Stimulated activated CD8-positive, alpha-beta memory T cell treated with anti-CD3 and anti-CD28 coated beads, Interleukin-2, amount 100 ng/mL, for 48 hours (primary cell): ENCODE data around the gene CCDC157.
A peak's percentile ranks its signal among the peaks of the same experiment; 100 is the strongest.

Experiments
- DNase-seq, 2 donors: peaks; one replicate each; pipeline ENCODE4 v3.0.0-alpha.2; 2020; ENCODE audit warnings: low read depth in 2 of 2

CCDC157 gene

DNA sequence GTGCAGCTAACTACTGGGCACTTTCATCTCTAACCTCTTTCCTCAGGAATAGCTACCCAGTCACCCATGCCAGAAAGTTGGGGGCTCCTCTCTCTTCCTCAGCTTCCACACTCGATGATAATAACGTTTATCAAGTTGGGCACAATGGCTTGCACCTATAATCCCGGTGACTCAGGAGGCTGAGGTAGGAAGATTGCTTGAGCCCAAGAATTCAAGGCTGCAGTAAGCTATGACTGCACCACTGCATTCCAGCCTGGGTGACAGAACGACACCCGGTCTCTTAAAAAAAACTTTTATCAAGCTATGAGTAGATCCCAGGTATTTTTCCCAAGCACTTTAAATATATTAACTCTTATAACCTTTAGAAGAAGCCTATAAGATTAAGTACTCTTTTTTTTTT lies 2.2 kb upstream of the CCDC157 start:
- DNase-seq: no peak

DNA sequence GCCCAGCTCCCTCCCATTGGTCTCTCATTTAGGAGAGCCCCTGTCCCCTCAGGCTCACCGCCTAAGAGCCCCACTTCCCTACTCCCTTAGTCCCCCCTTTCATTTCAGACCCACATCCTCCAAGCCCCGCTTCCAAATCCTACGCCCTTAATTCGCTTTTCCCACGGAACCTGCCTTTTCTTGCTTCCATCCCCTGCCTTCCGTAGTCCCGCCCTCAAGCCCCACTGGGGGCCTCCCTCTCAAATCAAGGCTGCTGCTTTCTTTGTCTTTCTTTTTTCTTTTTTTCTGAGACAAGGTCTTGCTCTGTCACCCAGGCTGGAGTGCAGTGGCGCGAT lies 396 bp downstream of the CCDC157 start:
- DNase-seq: no peak

DNA sequence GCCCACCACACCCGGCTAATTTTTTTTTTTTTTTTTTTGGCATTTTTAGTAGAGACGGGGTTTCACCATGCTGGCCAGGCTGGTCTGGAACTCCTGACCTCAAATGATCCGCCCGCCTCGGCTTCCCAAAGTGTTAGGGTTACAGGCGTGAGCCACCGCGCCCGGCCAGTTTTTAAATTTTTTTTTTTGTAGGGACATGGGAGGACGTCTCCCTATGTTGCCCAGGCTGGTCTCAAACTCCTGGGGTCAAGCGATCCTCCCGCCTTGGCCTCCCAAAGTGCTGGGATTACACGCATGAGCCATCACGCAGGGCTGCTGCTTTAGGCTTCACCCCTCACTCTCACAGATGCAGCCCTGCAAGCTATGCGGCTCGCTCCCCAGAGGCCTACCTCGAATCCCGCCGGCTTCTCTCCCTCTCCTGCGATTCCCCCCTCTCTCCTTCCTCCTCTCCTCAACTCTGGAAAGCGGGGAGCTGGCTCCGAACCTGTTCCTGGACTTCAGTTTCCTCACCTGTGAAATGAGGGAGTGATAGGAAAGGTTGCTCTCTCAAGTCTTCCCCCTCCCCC lies 926 bp downstream of the CCDC157 start:
- no peak for DNase-seq

DNA sequence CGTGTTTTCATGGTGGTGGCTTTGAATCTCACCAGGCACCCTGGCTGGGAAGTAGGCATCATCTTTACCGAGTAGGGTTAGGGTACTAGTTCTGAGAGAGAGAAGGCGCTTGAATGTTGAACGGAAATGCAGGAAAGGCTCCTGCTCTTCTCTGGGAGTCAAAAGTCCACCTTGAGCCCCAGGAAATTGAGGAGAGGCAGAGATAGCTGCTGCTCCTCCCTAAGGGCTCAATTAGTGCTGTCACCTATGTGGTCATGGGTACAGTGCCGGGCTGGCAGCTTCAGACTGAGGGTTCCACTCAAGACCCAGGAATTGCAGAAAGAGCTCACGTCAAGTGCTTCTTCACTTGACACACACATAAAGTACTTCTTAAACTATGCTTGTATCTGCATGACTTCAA lies 1.7 kb downstream of the CCDC157 start:
- DNase-seq: no peak

DNA sequence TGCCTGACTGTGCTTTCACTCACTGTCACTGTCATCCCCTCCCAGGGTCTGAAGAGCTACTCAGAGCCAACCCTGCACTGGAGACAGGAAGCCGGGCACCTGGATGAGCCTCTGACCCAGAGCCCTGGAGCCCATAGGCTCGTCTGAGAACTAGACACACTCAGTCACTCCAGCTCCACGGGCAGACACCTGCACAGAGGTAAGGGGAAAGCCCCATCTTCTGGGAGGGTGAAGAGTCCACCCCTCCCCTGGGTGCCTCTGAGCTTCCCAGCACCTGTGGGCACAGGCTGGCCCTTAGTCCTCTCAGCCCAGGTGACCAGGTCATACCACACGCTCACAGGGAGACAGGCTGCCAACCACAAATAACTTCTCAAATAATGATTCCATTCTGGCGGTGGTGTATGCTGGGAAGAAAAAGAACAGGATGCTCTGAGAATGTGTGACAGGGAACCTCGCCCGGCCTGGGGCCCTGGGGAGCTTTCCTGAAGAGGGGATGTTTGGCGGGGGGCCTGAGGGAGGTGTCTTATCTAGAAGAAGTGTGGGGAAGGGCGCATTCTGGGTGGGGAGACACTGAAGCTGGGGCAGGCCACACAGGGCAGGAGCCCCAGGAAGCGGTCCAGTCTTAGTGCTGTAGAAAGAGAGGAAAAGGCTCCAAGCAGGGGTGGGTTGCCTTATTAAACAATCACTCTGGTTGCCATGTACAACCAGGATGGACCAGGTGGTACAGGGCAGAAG lies 5.3 kb downstream of the CCDC157 start:
- DNase-seq: no peak

DNA sequence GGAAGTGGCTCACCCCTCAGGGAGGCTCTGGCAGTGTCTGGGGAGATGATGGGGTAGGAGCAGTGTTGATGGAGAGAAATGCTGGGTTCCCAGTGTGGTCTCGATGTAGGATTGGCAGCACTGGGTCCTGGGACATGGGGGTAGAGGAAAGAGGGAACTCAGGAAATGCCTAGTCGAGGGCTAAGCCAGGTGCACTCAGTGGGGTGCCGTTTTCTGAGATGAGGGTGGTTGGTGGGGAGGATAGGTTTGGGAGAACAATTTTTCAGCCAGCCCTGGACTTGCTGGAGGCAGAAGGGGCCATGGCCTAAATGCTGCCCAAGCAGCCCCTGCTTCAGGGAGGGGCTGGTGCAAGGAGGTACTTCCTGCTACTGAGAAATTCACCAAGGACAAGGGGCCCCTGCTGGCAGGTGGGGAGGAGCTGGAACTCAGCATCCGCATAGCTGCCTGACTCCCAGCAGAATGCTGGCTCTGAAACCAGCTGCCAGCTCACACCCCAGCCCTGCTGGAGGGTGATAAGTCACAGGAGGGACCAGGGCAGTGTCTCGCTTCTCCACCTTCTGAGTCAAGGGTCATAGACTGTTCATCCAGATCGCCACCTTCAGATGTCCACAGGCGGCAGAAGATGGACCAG lies 6.0 kb downstream of the CCDC157 start:
- no peak for DNase-seq

DNA sequence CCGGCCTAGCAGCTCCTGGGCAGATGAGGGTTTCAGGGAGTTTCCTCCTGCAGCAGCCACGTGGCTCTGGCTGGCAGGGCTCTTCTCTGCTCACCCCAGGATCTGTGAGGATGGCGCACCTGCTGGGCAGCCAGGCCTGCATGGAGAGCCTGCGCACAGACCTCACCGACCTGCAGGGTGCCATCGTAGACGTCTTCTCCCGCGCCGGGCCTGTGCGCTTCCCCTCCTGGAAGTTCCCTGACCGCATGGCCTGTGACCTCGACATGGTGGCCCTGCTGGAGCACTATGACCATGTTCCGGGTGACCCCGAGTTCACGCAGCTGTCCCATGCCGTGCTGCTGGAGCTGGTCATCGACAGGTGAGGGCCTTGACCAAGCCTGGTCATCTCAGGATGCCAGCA lies 9.1 kb downstream of the CCDC157 start:
- DNase-seq: no peak

DNA sequence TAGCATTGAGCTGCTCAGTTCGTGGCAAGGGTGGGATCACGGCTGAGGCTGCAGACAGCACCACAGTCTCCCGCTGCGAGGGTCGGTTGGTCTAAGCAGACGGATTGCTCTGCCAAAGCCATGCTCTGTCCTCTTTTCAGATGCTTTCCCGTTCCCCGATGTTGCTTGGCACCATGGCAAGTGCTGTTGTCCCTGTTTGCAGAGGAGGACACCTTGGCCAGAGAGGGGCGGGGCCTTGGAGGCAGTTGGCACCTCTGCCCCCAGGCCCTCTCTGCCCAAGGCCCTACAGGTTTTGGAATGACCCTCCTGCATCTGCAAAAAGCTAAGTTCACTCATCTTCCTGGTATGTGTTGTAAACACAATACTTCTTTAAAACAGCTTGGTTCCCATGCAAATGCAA lies 11.6 kb downstream of the CCDC157 start:
- DNase-seq: no peak

DNA sequence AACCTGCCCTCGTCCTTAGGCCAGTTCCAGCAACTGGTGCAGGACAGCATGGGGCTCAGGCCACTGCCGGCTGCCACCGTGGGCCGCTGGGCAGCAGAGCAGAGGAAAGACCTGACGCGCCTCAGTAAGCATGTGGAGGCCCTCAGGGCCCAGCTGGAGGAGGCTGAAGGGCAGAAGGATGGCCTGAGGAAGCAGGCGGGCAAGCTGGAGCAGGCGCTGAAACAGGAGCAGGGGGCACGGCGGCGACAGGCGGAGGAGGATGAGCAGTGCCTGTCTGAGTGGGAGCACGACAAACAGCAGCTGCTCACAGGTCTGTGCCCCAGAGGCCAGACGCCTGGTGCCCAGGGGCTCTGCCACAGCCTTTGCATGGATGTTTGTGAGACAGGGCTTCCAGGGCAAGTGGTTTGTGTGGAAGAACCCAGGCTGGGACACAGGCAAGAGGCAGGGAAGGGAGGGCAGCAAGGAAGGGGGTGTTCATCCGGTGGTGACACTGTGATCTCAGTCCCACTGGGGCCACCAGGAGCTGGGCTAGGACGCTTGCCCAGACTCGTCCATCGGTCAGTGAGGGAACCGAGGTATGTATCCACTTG lies 13.9 kb downstream of the CCDC157 start:
- no peak for DNase-seq

DNA sequence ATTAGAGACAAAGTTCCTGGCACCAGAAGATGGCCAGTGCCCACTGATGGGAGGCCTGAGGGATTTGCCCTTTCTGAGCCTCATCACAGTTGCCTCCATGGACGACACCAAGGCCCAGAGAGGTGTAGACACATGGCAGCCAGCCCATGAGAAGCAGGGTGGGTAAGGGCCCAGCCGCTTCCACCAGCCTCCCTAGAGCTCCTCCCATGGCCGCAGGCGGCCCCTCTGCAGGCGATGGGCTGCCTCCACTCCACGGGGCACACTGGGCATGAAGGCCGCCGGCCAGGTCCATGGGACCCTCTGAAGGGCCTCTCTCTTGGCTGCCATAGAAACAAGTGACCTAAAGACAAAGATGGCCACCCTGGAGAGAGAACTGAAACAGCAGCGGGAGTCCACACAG lies 14.5 kb downstream of the CCDC157 start:
- DNase-seq: no peak

DNA sequence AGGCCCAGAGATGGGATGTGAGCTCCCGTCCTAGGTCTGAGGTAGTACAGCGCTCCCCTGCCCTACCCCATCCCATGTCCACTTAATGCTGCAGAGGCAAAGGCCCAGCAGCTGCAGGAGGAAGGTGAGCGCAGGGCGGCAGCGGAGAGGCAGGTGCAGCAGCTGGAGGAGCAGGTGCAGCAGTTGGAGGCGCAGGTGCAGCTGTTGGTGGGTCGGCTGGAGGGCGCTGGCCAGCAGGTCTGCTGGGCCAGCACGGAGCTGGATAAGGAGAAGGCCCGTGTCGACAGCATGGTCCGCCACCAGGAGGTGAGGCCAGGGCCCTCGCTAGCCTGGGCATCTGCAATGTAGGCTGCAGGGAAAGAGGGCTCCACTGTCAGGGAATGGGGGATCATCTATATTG lies 15.2 kb downstream of the CCDC157 start:
- DNase-seq: no peak

DNA sequence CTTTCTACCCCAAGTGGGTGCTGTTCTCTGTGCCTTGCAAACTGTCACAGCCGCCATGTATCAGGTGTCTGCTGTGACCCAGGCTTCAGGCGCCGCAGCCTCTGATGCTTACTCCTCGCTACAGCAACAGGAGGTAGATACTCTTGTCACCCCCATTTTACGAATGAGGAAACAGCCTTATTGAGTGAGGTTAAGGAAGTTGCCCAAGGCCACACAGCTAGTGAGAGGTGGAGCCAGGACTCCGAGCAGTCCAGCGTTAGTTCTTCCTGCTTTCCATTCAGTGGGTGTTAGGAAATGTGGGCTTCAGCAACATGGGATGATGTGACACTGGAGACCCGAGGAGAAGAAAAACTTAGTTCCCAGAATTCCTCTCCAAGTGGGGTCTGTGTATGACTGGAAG lies 16.1 kb downstream of the CCDC157 start:
- DNase-seq: no peak

DNA sequence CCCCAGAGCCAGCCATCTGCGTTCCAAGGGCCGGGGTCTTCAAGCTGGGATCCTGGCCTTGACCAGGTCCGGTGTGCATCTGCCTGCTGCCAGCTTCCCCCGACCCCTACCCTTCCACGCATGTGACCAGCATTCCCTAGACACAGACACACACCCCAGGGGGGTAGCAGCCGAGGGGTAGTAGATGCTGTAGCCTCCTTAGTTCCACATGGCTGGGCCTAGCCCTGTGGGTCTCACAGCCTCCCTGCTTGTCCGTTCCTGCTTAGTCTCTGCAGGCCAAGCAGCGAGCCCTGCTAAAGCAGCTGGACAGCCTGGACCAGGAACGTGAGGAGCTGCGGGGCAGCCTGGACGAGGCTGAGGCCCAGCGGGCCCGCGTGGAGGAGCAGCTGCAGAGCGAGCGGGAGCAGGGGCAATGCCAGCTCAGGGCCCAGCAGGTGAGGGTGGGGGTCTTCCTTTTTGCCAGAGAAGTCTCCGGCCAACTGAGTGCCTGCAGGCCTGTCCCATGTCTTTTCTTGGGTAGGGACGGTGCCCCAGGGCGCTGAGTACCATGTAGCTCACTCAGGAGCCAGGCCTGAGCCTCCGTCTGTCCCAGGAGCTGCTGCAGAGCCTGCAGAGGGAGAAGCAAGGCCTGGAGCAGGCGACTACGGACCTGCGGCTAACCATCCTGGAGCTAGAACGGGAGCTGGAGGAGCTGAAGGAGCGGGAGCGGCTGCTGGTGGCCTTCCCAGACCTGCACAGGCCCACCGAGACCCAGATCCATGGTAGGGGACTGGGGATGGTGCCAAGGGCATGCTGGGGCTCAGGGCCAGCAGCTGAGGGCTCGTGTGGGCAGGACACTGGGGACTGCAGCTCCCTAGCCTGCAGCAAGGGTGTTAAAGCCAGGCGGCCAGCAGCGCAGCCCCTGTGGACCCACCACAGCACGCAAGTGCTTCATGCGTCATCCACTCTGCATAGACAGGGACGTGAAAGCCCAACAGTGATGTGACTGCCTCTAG lies 16.8 kb downstream of the CCDC157 start:
- DNase-seq: no peak

DNA sequence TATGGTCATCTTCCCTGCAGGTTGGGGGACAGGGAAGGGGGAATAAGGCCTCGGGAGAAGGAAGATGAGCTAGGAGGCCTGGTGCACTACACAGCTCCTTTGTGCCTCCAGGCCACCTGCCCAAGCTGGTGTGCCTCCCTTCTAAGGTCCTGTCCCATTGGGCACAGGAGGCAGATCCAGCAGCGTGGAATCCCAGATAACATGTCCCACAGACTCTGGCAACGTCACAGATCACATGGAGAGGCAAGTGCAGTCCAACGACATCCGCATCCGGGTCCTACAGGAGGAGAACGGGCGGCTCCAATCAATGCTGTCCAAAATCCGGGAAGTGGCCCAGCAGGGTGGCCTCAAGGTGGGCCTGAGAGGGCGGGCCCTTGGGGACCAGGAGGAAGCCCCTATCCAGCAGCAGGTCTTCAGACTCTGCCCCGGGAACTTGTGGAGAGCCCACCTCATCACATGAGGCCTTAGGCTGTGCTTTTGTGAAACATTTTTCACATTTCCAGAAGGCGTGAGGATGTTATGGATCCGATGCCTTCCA lies 18.6 kb downstream of the CCDC157 start:
- no peak for DNase-seq

DNA sequence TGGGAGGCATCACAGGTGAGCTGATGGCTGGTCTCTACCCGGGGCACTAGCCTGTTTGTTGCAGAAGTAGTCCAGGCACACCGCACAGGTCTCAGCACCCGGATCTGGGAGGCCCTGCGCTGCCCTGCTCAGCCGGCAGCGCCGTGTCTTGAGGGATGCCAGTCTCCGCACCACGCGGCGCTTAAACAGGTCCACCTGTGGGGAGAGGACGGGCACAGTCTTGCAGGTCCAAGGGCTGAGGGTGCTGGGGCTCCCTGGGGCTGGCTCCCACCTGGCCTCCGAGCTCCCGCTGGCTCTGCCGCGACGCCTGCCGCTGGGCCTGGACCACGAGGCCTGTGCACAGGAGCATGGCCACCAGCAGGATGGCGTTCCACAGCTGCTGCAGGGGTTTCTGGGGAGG lies 23.2 kb downstream of the CCDC157 start:
- DNase-seq: no peak

DNA sequence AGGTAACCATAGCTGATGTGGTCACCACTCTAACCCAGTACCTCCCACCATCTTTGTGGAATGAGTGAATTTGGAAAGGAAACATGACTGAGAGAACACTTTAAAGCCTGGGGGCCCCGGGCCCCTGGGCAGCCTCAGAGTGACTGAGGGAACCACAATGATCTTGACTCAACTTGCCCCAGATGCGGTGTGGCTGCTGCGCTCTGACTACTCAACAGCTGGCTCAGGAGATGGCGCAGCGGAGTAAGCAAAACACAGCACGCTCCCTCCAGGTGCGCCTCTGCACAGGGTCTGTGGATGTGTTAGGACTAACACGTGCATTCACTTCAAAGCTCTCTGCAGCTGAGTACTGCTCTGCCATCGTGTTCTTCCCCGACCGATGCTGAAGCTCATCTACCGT lies 24.5 kb downstream of the CCDC157 start:
- DNase-seq: peak in 1 of 2 donors; percentile 42

DNA sequence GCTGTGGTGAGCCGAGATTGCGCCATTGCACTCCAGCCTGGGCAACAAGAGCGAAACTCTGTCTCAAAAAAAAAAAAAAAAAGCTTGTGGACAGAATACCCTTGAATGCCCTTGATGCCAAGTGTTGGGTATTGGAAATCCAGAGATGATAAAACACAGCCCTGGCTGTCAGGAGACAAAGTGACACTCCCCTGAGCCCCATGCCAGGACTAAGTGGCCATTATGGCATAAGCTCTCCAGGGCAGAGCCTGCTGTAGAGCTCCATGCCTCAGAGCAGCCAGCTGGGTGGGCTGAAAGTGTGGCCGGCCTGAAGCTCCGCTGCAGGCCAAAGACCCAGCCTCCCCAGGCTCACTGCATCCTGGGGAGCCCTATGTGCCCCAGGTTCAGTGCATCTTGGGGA lies 25.5 kb downstream of the CCDC157 start:
- DNase-seq: no peak

DNA sequence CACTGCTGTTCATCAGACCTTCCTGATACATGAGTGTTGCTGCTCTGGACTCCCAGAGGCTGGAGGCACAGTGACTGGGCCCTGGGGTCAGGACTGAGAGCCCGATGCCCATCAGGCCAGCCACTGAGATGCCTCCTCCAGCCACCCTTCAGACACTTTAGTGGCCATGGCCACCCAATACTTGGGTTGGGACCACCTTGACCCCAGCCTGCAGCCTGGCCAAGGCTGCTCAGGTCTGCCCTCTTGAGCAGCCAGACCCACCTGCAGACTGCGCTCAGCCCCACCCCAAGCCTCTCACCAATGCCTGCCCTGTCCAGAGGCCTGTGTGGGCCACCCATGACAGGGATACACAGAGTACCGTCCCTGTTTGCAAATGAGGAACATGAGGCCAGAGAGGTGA lies 26.3 kb downstream of the CCDC157 start:
- DNase-seq: no peak

DNA sequence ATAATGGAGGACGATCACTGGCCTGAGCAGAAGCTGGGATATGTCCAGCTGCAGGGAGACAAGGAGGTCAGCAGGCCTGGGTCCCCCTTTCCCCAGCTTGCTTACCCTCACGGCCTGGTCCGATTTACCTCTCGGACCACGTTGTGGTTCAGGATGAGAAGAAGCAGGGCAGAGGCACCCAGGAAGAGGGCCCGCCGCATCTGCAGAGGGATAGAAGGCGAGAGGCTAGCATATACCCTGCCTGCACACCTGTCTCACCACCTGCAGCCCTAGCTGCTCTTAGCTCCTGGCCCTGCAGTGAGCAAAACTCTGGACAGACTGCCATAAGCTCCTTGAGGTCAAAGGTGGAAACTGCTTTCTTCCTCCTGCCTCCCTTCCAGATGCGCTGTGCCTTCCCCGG lies 29.1 kb downstream of the CCDC157 start:
- DNase-seq: no peak

DNA sequence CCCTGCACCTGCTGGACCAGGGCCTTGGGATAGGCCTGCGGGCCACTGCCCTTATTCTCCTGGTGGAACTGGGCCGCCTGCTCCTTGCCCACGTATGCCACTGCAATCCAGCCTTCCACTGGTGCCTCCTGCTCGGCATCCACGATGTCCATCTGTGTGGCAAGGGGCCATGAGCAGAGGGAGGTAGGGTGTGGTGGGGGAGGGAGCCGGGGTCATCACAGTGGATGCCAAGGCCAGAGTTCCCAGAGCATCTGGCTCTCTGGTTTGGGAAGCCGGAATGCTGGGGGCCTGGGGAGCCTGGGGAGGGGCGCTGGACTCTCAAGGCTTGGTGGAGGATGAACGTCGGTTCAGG lies 29.8 kb downstream of the CCDC157 start:
- no peak for DNase-seq

DNA sequence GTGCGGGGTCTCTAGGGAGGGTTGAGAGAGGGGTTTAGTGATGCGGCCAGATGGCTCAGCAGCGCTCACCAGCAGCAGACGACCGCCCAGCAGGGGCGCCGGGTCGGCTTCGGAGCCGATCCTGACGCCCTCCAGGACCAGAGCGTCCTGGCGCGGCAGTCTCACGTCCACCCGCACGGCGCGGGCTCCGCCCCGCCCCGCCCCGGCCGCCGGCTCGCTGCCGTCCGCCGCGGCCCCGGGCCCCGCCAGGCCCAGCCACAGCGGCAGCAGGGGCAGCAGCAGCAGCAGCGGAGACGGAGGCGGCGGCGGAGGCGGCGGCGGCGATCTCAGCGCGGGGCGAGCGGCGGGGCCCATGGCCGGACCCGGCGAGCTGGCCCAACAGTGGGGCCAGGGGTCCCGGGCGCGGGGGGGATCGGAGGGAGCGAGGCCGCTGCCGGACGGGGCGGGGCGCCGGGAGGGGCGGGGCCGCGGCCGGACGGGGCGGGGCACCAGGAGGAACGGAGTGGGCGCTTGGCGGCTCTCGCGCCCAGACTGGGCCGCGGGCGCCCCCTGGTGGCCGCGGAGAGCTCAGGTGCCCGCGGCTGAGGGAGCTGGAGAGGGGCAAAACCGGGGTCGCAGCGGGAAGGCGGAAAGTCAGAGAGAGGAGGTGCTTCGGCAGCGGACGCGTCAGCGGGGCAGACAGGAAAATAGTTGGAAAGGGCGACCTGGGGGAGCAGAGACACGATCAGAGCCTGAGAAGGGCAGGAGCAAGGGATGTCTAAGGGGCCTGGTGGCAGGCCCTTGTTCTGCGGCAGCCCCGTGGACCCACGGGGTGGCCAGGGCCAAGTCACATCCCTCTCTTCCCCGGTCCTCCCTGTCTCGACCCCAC lies 30.4 kb downstream of the CCDC157 start, which contains the start of gene RNF215:
TSS of gene RNF215 (minus strand) at position 452 of the 868 bp plus-strand sequence. CDS start at position 354, 98 bp downstream.
- DNase-seq: peak; percentile 70 to 82
